ENCODE data around the gene COLQ. TPM values are rescaled to one million over a fixed set of nuclear protein-coding genes. Genes with fewer than 3 reads are reported as not detected.

The COLQ gene
- 0.85 TPM for polyA plus RNA-seq (2013, experiment 1 of 2)
- 1.9 TPM for polyA plus RNA-seq (2013, experiment 2 of 2)

DNA sequence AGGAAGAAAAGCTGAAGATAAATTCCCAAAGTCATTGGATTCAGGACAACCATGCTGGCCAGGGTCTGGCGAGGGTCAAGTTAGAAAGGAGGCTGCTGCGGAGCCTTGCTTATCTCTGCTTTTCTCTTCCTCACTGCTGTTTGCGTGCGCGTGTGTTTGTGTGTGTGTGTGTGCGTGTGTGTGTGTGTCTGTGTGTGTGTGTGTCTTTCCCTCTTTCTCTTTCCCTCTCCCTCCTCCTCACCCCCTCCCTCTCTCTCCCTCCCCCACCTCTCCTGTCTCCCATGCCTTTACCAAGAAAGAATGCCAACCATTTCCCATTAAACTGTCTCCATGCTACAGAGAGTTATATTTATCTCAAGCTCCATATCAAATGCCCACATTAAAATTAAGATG lies at the start of gene COLQ:
COLQ (minus strand) TSS at position 134 of the 393 bp plus-strand sequence; CDS start at position 53, 81 bp downstream.
- Histone ChIP-seq H3K27me3 (ENCODE audit: insufficient read depth, low read length) (peaks cover 6% of the 10 kb centered on the region), H3K36me3 (ENCODE audit: insufficient read depth, low read length) (no peaks in the 10 kb centered on the region), H3K4me1 (ENCODE audit: insufficient read depth, low read length) (peaks cover 13% of the 10 kb centered on the region), H3K9ac (ENCODE audit: low read depth, low read length) (no peak within 1 kb of the TSS), H3K27ac (ENCODE audit: low read depth, low read length) (no peak within 1 kb of the TSS), H3K4me3 (ENCODE audit: low read length) (peak within 1 kb of the TSS; percentile 28; the same call in 1 of the 2 replicates), H3K9me3 (ENCODE audit: insufficient read depth, low read depth, low read length) (no peaks in the 10 kb centered on the region)
- 64% methylated on average over 2 of the region's 6 CpGs for WGBS

GRCh38 chr3:15563190-15563589 lies 41.7 kb upstream of the COLQ start:
- Histone ChIP-seq H3K9ac (ENCODE audit: low read depth, low read length) (no peak overlapping the region), H3K27ac (ENCODE audit: low read depth, low read length) (no peak overlapping the region), H3K36me3 (ENCODE audit: insufficient read depth, low read length) (peaks cover 83% of the 10 kb centered on the region), H3K27me3 (ENCODE audit: insufficient read depth, low read length) (no peaks in the 10 kb centered on the region), H3K9me3 (ENCODE audit: insufficient read depth, low read depth, low read length) (no peaks in the 10 kb centered on the region), H3K4me3 (ENCODE audit: low read length) (no peak overlapping the region), H3K4me1 (ENCODE audit: insufficient read depth, low read length) (no peaks in the 10 kb centered on the region)
- 100% methylated on average over 1 of the region's 1 CpG for WGBS

DNA sequence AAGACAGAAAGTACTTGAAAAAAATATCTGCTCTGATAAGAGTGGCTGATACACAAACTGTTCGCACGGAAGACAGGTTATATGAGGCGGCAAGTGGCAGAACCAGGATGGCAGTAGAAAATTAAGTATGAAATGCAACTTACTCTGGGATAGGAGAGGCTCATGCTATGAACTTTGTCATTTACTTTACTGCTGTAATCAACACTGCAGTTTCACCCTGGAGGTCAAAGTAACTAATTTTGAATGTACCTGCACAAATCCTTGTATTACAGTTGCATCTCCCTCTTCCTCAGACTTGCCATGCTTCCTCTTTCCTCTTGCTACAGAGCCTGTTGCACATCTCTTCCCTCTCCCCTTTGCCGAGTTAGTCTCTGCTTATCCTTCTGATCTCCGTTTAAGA lies 41.1 kb upstream of the COLQ start:
- Histone ChIP-seq H3K4me3 (ENCODE audit: low read length) (no peak overlapping the region), H3K4me1 (ENCODE audit: insufficient read depth, low read length) (no peaks in the 10 kb centered on the region), H3K36me3 (ENCODE audit: insufficient read depth, low read length) (peaks cover 77% of the 10 kb centered on the region), H3K9me3 (ENCODE audit: insufficient read depth, low read depth, low read length) (no peaks in the 10 kb centered on the region), H3K27ac (ENCODE audit: low read depth, low read length) (no peak overlapping the region), H3K27me3 (ENCODE audit: insufficient read depth, low read length) (no peaks in the 10 kb centered on the region), H3K9ac (ENCODE audit: low read depth, low read length) (no peak overlapping the region)
- 94% methylated on average over 5 of the region's 5 CpGs for WGBS

GRCh38 chr3:15558581-15558980 lies 37.1 kb upstream of the COLQ start:
- Histone ChIP-seq H3K27me3 (ENCODE audit: insufficient read depth, low read length) (no peaks in the 10 kb centered on the region), H3K36me3 (ENCODE audit: insufficient read depth, low read length) (peaks cover 39% of the 10 kb centered on the region), H3K9me3 (ENCODE audit: insufficient read depth, low read depth, low read length) (no peaks in the 10 kb centered on the region), H3K9ac (ENCODE audit: low read depth, low read length) (no peak overlapping the region), H3K4me3 (ENCODE audit: low read length) (no peak overlapping the region), H3K4me1 (ENCODE audit: insufficient read depth, low read length) (no peaks in the 10 kb centered on the region), H3K27ac (ENCODE audit: low read depth, low read length) (no peak overlapping the region)
- 94% methylated on average over 9 of the region's 9 CpGs for WGBS

- no peak overlapping the region for H3K9ac ChIP-seq (ENCODE audit: low read depth, low read length)
- no peak overlapping the region for H3K4me3 ChIP-seq (ENCODE audit: low read length)
- no peaks in the 10 kb centered on the region for H3K9me3 ChIP-seq (ENCODE audit: insufficient read depth, low read depth, low read length)
- H3K36me3 ChIP-seq (ENCODE audit: insufficient read depth, low read length): peaks cover 29% of the 10 kb centered on the region
- 37% methylated on average over 3 of the region's 3 CpGs for WGBS
- no peaks in the 10 kb centered on the region for H3K4me1 ChIP-seq (ENCODE audit: insufficient read depth, low read length)
- H3K27me3 ChIP-seq (ENCODE audit: insufficient read depth, low read length): no peaks in the 10 kb centered on the region
- H3K27ac ChIP-seq (ENCODE audit: low read depth, low read length): no peak overlapping the region
Measured at GRCh38 chr3:15557511-15557946, 36.0 kb upstream of the COLQ start.

DNA sequence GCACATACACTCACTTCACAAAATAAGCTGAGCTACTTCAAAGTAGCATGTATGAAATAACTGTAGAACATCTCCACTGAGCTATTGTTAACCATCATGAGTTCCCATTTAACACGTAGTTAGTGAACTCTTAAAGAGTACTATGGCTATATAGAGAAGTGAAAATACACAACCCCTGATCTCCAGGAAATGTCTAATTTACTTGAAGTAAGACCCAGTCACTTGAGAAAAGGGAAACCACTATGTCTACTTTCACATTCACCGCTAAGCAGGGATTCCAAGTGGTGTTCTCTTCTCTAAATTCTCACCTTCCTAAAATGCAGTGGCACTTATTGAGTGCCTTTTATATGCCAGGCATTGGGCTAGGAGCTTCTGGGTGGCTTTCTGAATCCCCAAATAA lies 35.0 kb upstream of the COLQ start:
- H3K4me1 ChIP-seq (ENCODE audit: insufficient read depth, low read length): no peaks in the 10 kb centered on the region
- no peak overlapping the region for H3K4me3 ChIP-seq (ENCODE audit: low read length)
- WGBS: 100% methylated on average over 1 of the region's 2 CpGs
- H3K9ac ChIP-seq (ENCODE audit: low read depth, low read length): no peak overlapping the region
- no peaks in the 10 kb centered on the region for H3K27me3 ChIP-seq (ENCODE audit: insufficient read depth, low read length)
- H3K9me3 ChIP-seq (ENCODE audit: insufficient read depth, low read depth, low read length): no peaks in the 10 kb centered on the region
- H3K27ac ChIP-seq (ENCODE audit: low read depth, low read length): no peak overlapping the region
- peaks cover 19% of the 10 kb centered on the region for H3K36me3 ChIP-seq (ENCODE audit: insufficient read depth, low read length)

DNA sequence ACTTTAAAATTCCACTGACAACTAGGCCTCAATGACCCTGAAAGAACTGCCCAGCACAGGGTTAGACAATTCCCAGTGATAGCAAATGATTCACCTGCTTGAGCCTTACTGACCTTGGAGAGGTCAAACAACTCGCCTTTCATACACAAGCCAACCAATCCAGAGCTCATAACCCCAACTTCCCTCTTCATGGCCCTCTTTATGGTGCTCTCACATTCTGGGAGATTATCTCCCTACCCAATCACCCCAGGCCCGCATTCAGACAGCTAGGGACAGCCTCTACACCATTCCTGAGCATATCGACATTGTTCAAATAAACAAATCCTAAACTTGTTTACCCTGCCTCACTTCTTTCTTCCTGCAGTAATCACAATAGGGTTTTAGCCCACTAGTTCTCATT lies 32.2 kb upstream of the COLQ start:
- Histone ChIP-seq H3K9ac (ENCODE audit: low read depth, low read length) (no peak overlapping the region), H3K9me3 (ENCODE audit: insufficient read depth, low read depth, low read length) (no peaks in the 10 kb centered on the region), H3K36me3 (ENCODE audit: insufficient read depth, low read length) (no peaks in the 10 kb centered on the region), H3K4me3 (ENCODE audit: low read length) (no peak overlapping the region), H3K27ac (ENCODE audit: low read depth, low read length) (no peak overlapping the region), H3K4me1 (ENCODE audit: insufficient read depth, low read length) (no peaks in the 10 kb centered on the region), H3K27me3 (ENCODE audit: insufficient read depth, low read length) (no peaks in the 10 kb centered on the region)
- 85% methylated on average over 3 of the region's 3 CpGs for WGBS

DNA sequence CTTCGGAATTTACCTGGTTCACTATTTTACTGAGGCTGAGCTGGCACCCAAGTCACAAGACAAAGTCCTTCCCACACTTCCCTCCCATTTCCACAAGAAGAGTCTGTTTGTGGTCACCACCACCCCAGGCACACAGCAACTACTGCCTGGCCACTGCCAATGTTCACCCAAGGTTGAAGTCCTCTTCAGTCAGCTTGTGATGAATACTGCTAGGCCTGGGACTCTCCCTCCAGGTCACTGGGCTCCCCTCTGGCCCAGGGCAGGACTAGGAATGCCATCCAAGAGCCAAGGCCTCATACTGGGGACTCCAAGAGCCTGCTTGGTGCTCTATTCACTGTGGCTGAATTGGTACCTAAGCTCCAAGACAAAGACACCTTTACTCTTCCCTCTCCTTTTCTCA lies 30.4 kb upstream of the COLQ start:
- no peaks in the 10 kb centered on the region for H3K4me1 ChIP-seq (ENCODE audit: insufficient read depth, low read length)
- no peak overlapping the region for H3K27ac ChIP-seq (ENCODE audit: low read depth, low read length)
- no peaks in the 10 kb centered on the region for H3K27me3 ChIP-seq (ENCODE audit: insufficient read depth, low read length)
- WGBS: 96% methylated on average over 1 of the region's 1 CpG
- no peaks in the 10 kb centered on the region for H3K36me3 ChIP-seq (ENCODE audit: insufficient read depth, low read length)
- H3K4me3 ChIP-seq (ENCODE audit: low read length): no peak overlapping the region
- H3K9ac ChIP-seq (ENCODE audit: low read depth, low read length): no peak overlapping the region
- no peaks in the 10 kb centered on the region for H3K9me3 ChIP-seq (ENCODE audit: insufficient read depth, low read depth, low read length)

GRCh38 chr3:15549846-15550245 lies 28.3 kb upstream of the COLQ start:
- Histone ChIP-seq H3K27me3 (ENCODE audit: insufficient read depth, low read length) (no peaks in the 10 kb centered on the region), H3K27ac (ENCODE audit: low read depth, low read length) (no peak overlapping the region), H3K4me3 (ENCODE audit: low read length) (no peak overlapping the region), H3K9ac (ENCODE audit: low read depth, low read length) (no peak overlapping the region), H3K4me1 (ENCODE audit: insufficient read depth, low read length) (no peaks in the 10 kb centered on the region), H3K9me3 (ENCODE audit: insufficient read depth, low read depth, low read length) (no peaks in the 10 kb centered on the region), H3K36me3 (ENCODE audit: insufficient read depth, low read length) (no peaks in the 10 kb centered on the region)
- WGBS: 87% methylated on average over 6 of the region's 6 CpGs

GRCh38 chr3:15542614-15543013 lies 21.1 kb upstream of the COLQ start:
- 93% methylated on average over 5 of the region's 5 CpGs for WGBS
- Histone ChIP-seq H3K27me3 (ENCODE audit: insufficient read depth, low read length) (no peaks in the 10 kb centered on the region), H3K9ac (ENCODE audit: low read depth, low read length) (no peak overlapping the region), H3K36me3 (ENCODE audit: insufficient read depth, low read length) (no peaks in the 10 kb centered on the region), H3K4me3 (ENCODE audit: low read length) (no peak overlapping the region), H3K9me3 (ENCODE audit: insufficient read depth, low read depth, low read length) (no peaks in the 10 kb centered on the region), H3K27ac (ENCODE audit: low read depth, low read length) (no peak overlapping the region), H3K4me1 (ENCODE audit: insufficient read depth, low read length) (no peaks in the 10 kb centered on the region)

- no peak overlapping the region for H3K4me3 ChIP-seq (ENCODE audit: low read length)
- no peaks in the 10 kb centered on the region for H3K4me1 ChIP-seq (ENCODE audit: insufficient read depth, low read length)
- no peak overlapping the region for H3K27ac ChIP-seq (ENCODE audit: low read depth, low read length)
- H3K27me3 ChIP-seq (ENCODE audit: insufficient read depth, low read length): no peaks in the 10 kb centered on the region
- H3K9ac ChIP-seq (ENCODE audit: low read depth, low read length): no peak overlapping the region
- H3K36me3 ChIP-seq (ENCODE audit: insufficient read depth, low read length): no peaks in the 10 kb centered on the region
- H3K9me3 ChIP-seq (ENCODE audit: insufficient read depth, low read depth, low read length): no peaks in the 10 kb centered on the region
- WGBS: 95% methylated on average over 4 of the region's 4 CpGs
Measured at GRCh38 chr3:15541371-15541770, 19.9 kb upstream of the COLQ start.

DNA sequence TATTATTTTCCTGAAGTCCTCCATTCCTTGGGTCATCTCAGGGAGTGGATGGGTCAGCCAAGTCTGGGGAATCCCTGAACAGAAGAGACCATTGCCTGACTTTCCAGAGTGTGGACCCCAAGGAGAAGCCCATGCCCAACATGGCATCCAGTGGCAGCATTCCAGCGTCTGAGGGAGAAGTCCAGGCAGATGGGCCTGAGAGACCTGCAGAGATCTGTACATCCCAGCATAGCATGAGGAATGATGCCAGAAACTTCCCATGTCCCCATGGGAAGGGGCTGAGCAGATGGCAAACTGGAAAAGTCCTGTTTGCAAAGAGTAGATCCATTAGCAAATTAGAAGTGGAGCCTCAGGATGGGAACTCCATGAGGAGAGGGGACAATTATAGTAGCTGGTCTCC lies 17.6 kb upstream of the COLQ start:
- Histone ChIP-seq H3K27ac (ENCODE audit: low read depth, low read length) (no peak overlapping the region), H3K9ac (ENCODE audit: low read depth, low read length) (no peak overlapping the region), H3K4me1 (ENCODE audit: insufficient read depth, low read length) (no peaks in the 10 kb centered on the region), H3K36me3 (ENCODE audit: insufficient read depth, low read length) (no peaks in the 10 kb centered on the region), H3K9me3 (ENCODE audit: insufficient read depth, low read depth, low read length) (no peaks in the 10 kb centered on the region), H3K27me3 (ENCODE audit: insufficient read depth, low read length) (no peaks in the 10 kb centered on the region), H3K4me3 (ENCODE audit: low read length) (no peak overlapping the region)
- WGBS: 96% methylated on average over 1 of the region's 1 CpG

Data from HUES64 (cell line).